Measurements from ENCODE around the gene CDKN2B-AS1. TPM values are rescaled to one million over a fixed set of nuclear protein-coding genes. Genes with fewer than 3 reads are reported as not detected.
A peak's percentile ranks its signal among the peaks of the same experiment; 100 is the strongest.

Gene CDKN2B-AS1
- total RNA-seq, 1 donor from 2014 or later = not detected

DNA sequence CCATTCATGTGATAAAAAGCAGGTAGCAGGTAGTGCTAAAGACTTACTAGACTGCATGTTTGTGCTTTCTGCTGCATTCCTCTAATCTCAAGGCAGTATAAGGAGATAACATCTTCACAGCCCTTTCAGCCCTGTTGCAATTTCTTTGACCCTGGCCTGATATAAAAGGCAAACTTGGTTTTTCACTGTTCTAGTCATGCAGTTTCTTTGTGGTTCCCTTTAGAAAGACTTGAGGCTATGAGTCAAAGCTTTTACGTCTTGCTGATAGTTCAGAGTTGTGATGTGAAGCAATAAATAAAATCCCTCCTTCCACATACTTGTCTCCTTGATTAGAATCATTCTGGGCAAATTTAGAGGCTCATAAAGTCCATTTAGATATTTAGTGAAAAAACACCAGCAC lies 103.1 kb downstream of the CDKN2B-AS1 start:
- no peaks in the 10 kb centered on the region for H4K20me1 ChIP-seq (ENCODE audit: low read depth)
- H3K9me3 ChIP-seq (ENCODE audit: low read depth) = no peaks in the 10 kb centered on the region
- no peaks in the 10 kb centered on the region for H3F3A ChIP-seq (ENCODE audit: low read depth)
- no peaks in the 10 kb centered on the region for H3K4me1 ChIP-seq
- no peak for TF ChIP-seq CTCF (IDR thresholded peaks at IDR 0.05)
- no peak for TF ChIP-seq EZH2 (IDR thresholded peaks at IDR 0.05)
- TF ChIP-seq EZH2phosphoT487 (IDR thresholded peaks at IDR 0.05) = no peak
- H3K9ac ChIP-seq = no peak overlapping the region
- no peak overlapping the region for H3K4me3 ChIP-seq
- peaks cover 2% of the 10 kb centered on the region for H3K9me3 Mint-ChIP-seq
- no peak for DNase-seq (ENCODE audit: low spot score)
- H3K36me3 Mint-ChIP-seq = no peaks in the 10 kb centered on the region
- H3K27ac Mint-ChIP-seq = no peak overlapping the region
- H3K36me3 ChIP-seq = no peaks in the 10 kb centered on the region
- H3K4me1 Mint-ChIP-seq = no peaks in the 10 kb centered on the region
- H3K27me3 ChIP-seq = no peaks in the 10 kb centered on the region
- no peaks in the 10 kb centered on the region for H3K79me2 ChIP-seq (ENCODE audit: low read depth)
- H3K4me2 ChIP-seq = no peak overlapping the region
- H3K27me3 Mint-ChIP-seq (ENCODE audit: insufficient read depth, low read depth) = no peaks in the 10 kb centered on the region
- no peak overlapping the region for H3K4me3 Mint-ChIP-seq
- H2AFZ ChIP-seq (replicated peaks) = no peak overlapping the region
- H3K27ac ChIP-seq = no peak overlapping the region

GRCh38 chr9:22098643-22099332 lies 104.2 kb downstream of the CDKN2B-AS1 start:
- no peak overlapping the region for H3K27ac ChIP-seq
- H3K36me3 ChIP-seq = no peaks in the 10 kb centered on the region
- H3K4me2 ChIP-seq = no peak overlapping the region
- no peak overlapping the region for H3K4me3 ChIP-seq
- no peak for DNase-seq (ENCODE audit: low spot score)
- H3K79me2 ChIP-seq (ENCODE audit: low read depth) = no peaks in the 10 kb centered on the region
- H3K36me3 Mint-ChIP-seq = no peaks in the 10 kb centered on the region
- H4K20me1 ChIP-seq (ENCODE audit: low read depth) = no peaks in the 10 kb centered on the region
- H3K27me3 ChIP-seq = no peaks in the 10 kb centered on the region
- H3K9me3 Mint-ChIP-seq = peaks cover under 1% of the 10 kb centered on the region
- TF ChIP-seq CTCF (IDR thresholded peaks at IDR 0.05) (no peak), EZH2phosphoT487 (IDR thresholded peaks at IDR 0.05) (no peak), EZH2 (IDR thresholded peaks at IDR 0.05) (no peak)
- no peaks in the 10 kb centered on the region for H3K4me1 ChIP-seq
- no peaks in the 10 kb centered on the region for H3F3A ChIP-seq (ENCODE audit: low read depth)
- H3K4me3 Mint-ChIP-seq = no peak overlapping the region
- no peak overlapping the region for H3K9ac ChIP-seq
- no peaks in the 10 kb centered on the region for H3K4me1 Mint-ChIP-seq
- no peak overlapping the region for H2AFZ ChIP-seq (replicated peaks)
- H3K27me3 Mint-ChIP-seq (ENCODE audit: insufficient read depth, low read depth) = no peaks in the 10 kb centered on the region
- no peak overlapping the region for H3K27ac Mint-ChIP-seq
- no peaks in the 10 kb centered on the region for H3K9me3 ChIP-seq (ENCODE audit: low read depth)

GRCh38 chr9:22100626-22101025 lies 106.0 kb downstream of the CDKN2B-AS1 start:
- no peaks in the 10 kb centered on the region for H4K20me1 ChIP-seq (ENCODE audit: low read depth)
- no peak overlapping the region for H3K27ac Mint-ChIP-seq
- peak; percentile 21 for DNase-seq (ENCODE audit: low spot score)
- H3K4me1 ChIP-seq = no peaks in the 10 kb centered on the region
- no peak overlapping the region for H3K4me2 ChIP-seq
- H3K27me3 Mint-ChIP-seq (ENCODE audit: insufficient read depth, low read depth) = no peaks in the 10 kb centered on the region
- H3K4me1 Mint-ChIP-seq = no peaks in the 10 kb centered on the region
- no peak overlapping the region for H3K4me3 ChIP-seq
- H3F3A ChIP-seq (ENCODE audit: low read depth) = no peaks in the 10 kb centered on the region
- no peaks in the 10 kb centered on the region for H3K36me3 Mint-ChIP-seq
- H3K9ac ChIP-seq = no peak overlapping the region
- no peak overlapping the region for H2AFZ ChIP-seq (replicated peaks)
- no peaks in the 10 kb centered on the region for H3K79me2 ChIP-seq (ENCODE audit: low read depth)
- H3K4me3 Mint-ChIP-seq = no peak overlapping the region
- H3K9me3 ChIP-seq (ENCODE audit: low read depth) = no peaks in the 10 kb centered on the region
- H3K27me3 ChIP-seq = no peaks in the 10 kb centered on the region
- H3K36me3 ChIP-seq = no peaks in the 10 kb centered on the region
- no peak overlapping the region for H3K27ac ChIP-seq
- TF ChIP-seq EZH2phosphoT487 (IDR thresholded peaks at IDR 0.05) = no peak
- peak; percentile 48 for TF ChIP-seq CTCF (IDR thresholded peaks at IDR 0.05)
- H3K9me3 Mint-ChIP-seq = no peaks in the 10 kb centered on the region

Measured in neural progenitor cell (in vitro differentiated cells).